WTC11 (cell line): Measurements from ENCODE around the gene C1D. TPM values are rescaled to one million over a fixed set of nuclear protein-coding genes. Genes with fewer than 3 reads are reported as not detected.

ENCODE experiments used
- ATAC-seq: fragments of 200-7000 bp; cut with Tn5 transposase; 2 replicates; pipeline ENCODE4 v1.10.0; 2021; ENCODE audit warnings: mild to moderate bottlenecking, moderate library complexity
- CTCF ChIA-PET: fragments of 300-600 bp; sonication (Branson Sonifier 250); formaldehyde crosslinking; loops from one replicate; lab custom pipeline; 2021; ENCODE audit warnings: antibody characterized with exemption; lab: Charles Lee
- POLR2A ChIA-PET: fragments of 350-600 bp; sonication (Branson Sonifier 250); formaldehyde crosslinking; loops from one replicate; lab custom pipeline; 2021; ENCODE audit warnings: antibody characterized with exemption; lab: Charles Lee
- DNase-seq: peaks from one replicate; pipeline ENCODE4 v3.0.0; 2021; ENCODE audit warnings: low spot score
- H3K27ac Mint-ChIP-seq: 2 replicates; pipeline ENCODE4 v1.8.0; 2021; ENCODE audit warnings: mixed read lengths
- H3K27me3 Mint-ChIP-seq: 2 replicates; pipeline ENCODE4 v1.8.0; 2021; ENCODE audit warnings: low read depth, mild to moderate bottlenecking, moderate library complexity, mixed read lengths
- H3K36me3 Mint-ChIP-seq: 2 replicates; pipeline ENCODE4 v1.8.0; 2021; ENCODE audit warnings: mixed read lengths
- H3K4me1 Mint-ChIP-seq: 2 replicates; pipeline ENCODE4 v1.8.0; 2022; ENCODE audit warnings: mixed read lengths
- H3K4me3 Mint-ChIP-seq: 2 replicates; pipeline ENCODE4 v1.8.0; 2021; ENCODE audit warnings: mild to moderate bottlenecking, moderate library complexity, mixed read lengths
- H3K9me3 Mint-ChIP-seq: 2 replicates; pipeline ENCODE4 v1.8.0; 2021; ENCODE audit warnings: mixed read lengths
- AR ChIP-seq: fragments of 250-450 bp; sonication (Bioruptor Pico); IDR thresholded peaks from 2 replicates; pipeline ENCODE4 v1.9.0; 2021; ENCODE audit warnings: mild to moderate bottlenecking
- ATF2 ChIP-seq: sonication (generic); formaldehyde crosslinking; IDR thresholded peaks from 2 replicates; pipeline ENCODE4 v1.8.1; 2022; ENCODE audit warnings: low read depth, missing genetic modification reagents, borderline replicate concordance
- CREM ChIP-seq: sonication (generic); formaldehyde crosslinking; IDR thresholded peaks from 2 replicates; pipeline ENCODE4 v1.8.1; 2022; ENCODE audit warnings: mild to moderate bottlenecking, missing genetic modification reagents, moderate library complexity
- CTCF ChIP-seq: fragments of 200-600 bp; IDR thresholded peaks from 2 replicates; pipeline ENCODE4 v1.8.0; 2022; ENCODE audit warnings: antibody characterized with exemption
- ERG ChIP-seq: fragments of 250-450 bp; sonication (Bioruptor Pico); IDR thresholded peaks from 2 replicates; pipeline ENCODE4 v1.8.0; 2021; ENCODE audit warnings: mild to moderate bottlenecking
- FOXP1 ChIP-seq: sonication (generic); formaldehyde crosslinking; IDR thresholded peaks from 2 replicates; pipeline ENCODE4 v1.8.0; 2022; ENCODE audit warnings: missing genetic modification reagents, mild to moderate bottlenecking, moderate library complexity, borderline replicate concordance
- HMGXB4 ChIP-seq: sonication (generic); formaldehyde crosslinking; IDR thresholded peaks from 2 replicates; pipeline ENCODE4 v1.8.1; 2023; ENCODE audit warnings: mild to moderate bottlenecking, moderate library complexity, missing genetic modification reagents
- MYBL2 ChIP-seq: sonication (generic); formaldehyde crosslinking; IDR thresholded peaks from 2 replicates; pipeline ENCODE4 v1.8.1; 2023; ENCODE audit warnings: mild to moderate bottlenecking, moderate library complexity, missing genetic modification reagents
- PRDM15 ChIP-seq: sonication (generic); formaldehyde crosslinking; IDR thresholded peaks from 2 replicates; pipeline ENCODE4 v1.8.0; 2022; ENCODE audit warnings: missing genetic modification reagents
- PREB ChIP-seq: sonication (generic); formaldehyde crosslinking; IDR thresholded peaks from 2 replicates; pipeline ENCODE4 v1.8.1; 2022; ENCODE audit warnings: mild to moderate bottlenecking, missing genetic modification reagents, moderate library complexity, borderline replicate concordance
- SOX15 ChIP-seq: fragments of 250-450 bp; sonication (Bioruptor Pico); IDR thresholded peaks from 2 replicates; pipeline ENCODE4 v1.9.0; 2021; ENCODE audit warnings: mild to moderate bottlenecking
- TCF7 ChIP-seq: sonication (generic); formaldehyde crosslinking; IDR thresholded peaks from 2 replicates; pipeline ENCODE4 v1.8.0; 2022; ENCODE audit warnings: mild to moderate bottlenecking, low read depth, missing genetic modification reagents, moderate library complexity
- ZNF416 ChIP-seq: fragments of 250-450 bp; sonication (Bioruptor Pico); IDR thresholded peaks from 2 replicates; pipeline ENCODE4 v1.9.0; 2021; ENCODE audit warnings: mild to moderate bottlenecking, inconsistent platforms
- ZNF512 ChIP-seq: sonication (generic); formaldehyde crosslinking; IDR thresholded peaks from 2 replicates; pipeline ENCODE4 v1.8.1; 2022; ENCODE audit warnings: missing genetic modification reagents, borderline replicate concordance
- total RNA-seq: library from RNA; stranded (reverse); gene quantifications from 3 replicates; pipeline ENCODE4 v1.2.3, GENCODE V29; 2021

The C1D gene
- total RNA-seq, 1 experiment from 2014 or later: 21.0 TPM

GRCh38 chr2:68088940-68089339 lies 26.1 kb upstream of the C1D start:
- no peak for DNase-seq
- Mint-ChIP-seq H3K4me3 (no peak overlapping the region), H3K27ac (no peak overlapping the region), H3K27me3 (no peaks in the 10 kb centered on the region; the same call in 1 of the 2 replicates), H3K36me3 (no peaks in the 10 kb centered on the region), H3K9me3 (no peaks in the 10 kb centered on the region), H3K4me1 (peaks cover 9% of the 10 kb centered on the region)
- ChIA-PET POLR2A (no interaction called here), CTCF (interaction anchor here (1.8 kb wide), 1 partner anchor 33 kb away, joined by 6 read pairs; no protein-coding TSS in a partner anchor)
- no peak for ATAC-seq
- TF ChIP-seq MYBL2 (no peak), PRDM15 (CRISPR knock-in tag) (no peak)

GRCh38 chr2:68086166-68086565 lies 23.4 kb upstream of the C1D start:
- Mint-ChIP-seq H3K4me1 (peaks cover 9% of the 10 kb centered on the region), H3K9me3 (no peaks in the 10 kb centered on the region), H3K4me3 (no peak overlapping the region), H3K36me3 (no peaks in the 10 kb centered on the region), H3K27me3 (no peaks in the 10 kb centered on the region; the same call in 1 of the 2 replicates)
- no peak for ATAC-seq
- DNase-seq: no peak
- POLR2A ChIA-PET: no interaction called here
- TF ChIP-seq TCF7 (CRISPR knock-in tag) (no peak), HMGXB4 (no peak), ZNF512 (no peak)
- TF ChIP-seq, all 79 proteins: peak for 0
- CTCF ChIA-PET: no interaction called here
- no peak overlapping the region for H3K27ac Mint-ChIP-seq

- no peak overlapping the region for H3K27ac Mint-ChIP-seq
- ATAC-seq: no peak
- H3K9me3 Mint-ChIP-seq: no peaks in the 10 kb centered on the region
- TF ChIP-seq ZNF416 (CRISPR knock-in tag) (no peak), CTCF (no peak), AR (no peak), ATF2 (no peak), SOX15 (no peak), ERG (no peak), PREB (CRISPR knock-in tag) (no peak), CREM (CRISPR knock-in tag) (no peak), FOXP1 (no peak)
These were observed 20.5 kb upstream of the C1D start for GRCh38 chr2:68083346-68083745.

More at GRCh38 chr2:68083346-68083745, 20.5 kb upstream of the C1D start:
- no peak overlapping the region for H3K4me3 Mint-ChIP-seq
- POLR2A ChIA-PET: no interaction called here
- no peaks in the 10 kb centered on the region for H3K36me3 Mint-ChIP-seq
- CTCF ChIA-PET: no interaction called here
- DNase-seq: no peak
- peaks cover 7% of the 10 kb centered on the region for H3K4me1 Mint-ChIP-seq
- H3K27me3 Mint-ChIP-seq: no peaks in the 10 kb centered on the region; the same call in 1 of the 2 replicates
